Lower leg skin (tissue), 3 donors: Measurements from ENCODE around the gene TBC1D2.

Source experiments
- CTCF ChIP-seq, 3 donors: fragments of 450-650 bp; IDR thresholded peaks; one replicate each; pipeline ENCODE4 v1.5.1; 2016; ENCODE audit warnings: antibody characterized with exemption in 3 of 3, mild to moderate bottlenecking in 3 of 3, moderate library complexity in 2 of 3
- POLR2A ChIP-seq, 2 donors: fragments of 450-650 bp; IDR thresholded peaks; one replicate each; pipeline ENCODE4 v1.6.1; 2016 to 2017; ENCODE audit warnings: antibody characterized with exemption in 2 of 2, mild to moderate bottlenecking in 1 of 2, moderate library complexity in 1 of 2

GRCh38 chr9:98272083-98272482, 16.6 kb upstream of the TBC1D2 start:
- TF ChIP-seq CTCF (IDR thresholded peaks at IDR 0.05) (no peak), POLR2A (IDR thresholded peaks at IDR 0.05) (no peak)
